HG03060 (cell line): Measurements from ENCODE around the gene MMAB.

Experiments
- ATAC-seq: cut with Tn5 transposase; IDR thresholded peaks from one replicate; pipeline ENCODE4 v1.9.1; 2021; ENCODE audit warnings: low read depth, moderate number of reproducible peaks; ENCODE audit not compliant: unreplicated experiment

The MMAB gene

GRCh38 chr12:109562871-109563270 is 10.4 kb downstream of the MMAB start:
- no peak for ATAC-seq

- no peak for ATAC-seq
These were observed 11.6 kb downstream of the MMAB start for GRCh38 chr12:109561711-109562030.

- no peak for ATAC-seq
These were observed 12.2 kb downstream of the MMAB start for GRCh38 chr12:109560867-109561710.

GRCh38 chr12:109559601-109560000 is 13.7 kb downstream of the MMAB start:
- ATAC-seq: no peak

- no peak for ATAC-seq
These were observed 14.2 kb downstream of the MMAB start for GRCh38 chr12:109559200-109559505.

GRCh38 chr12:109558374-109559199 is 14.7 kb downstream of the MMAB start:
- ATAC-seq: no peak

- no peak for ATAC-seq
These were observed 15.5 kb downstream of the MMAB start for GRCh38 chr12:109557805-109558204.

GRCh38 chr12:109557200-109557599 is 16.1 kb downstream of the MMAB start:
- no peak for ATAC-seq

GRCh38 chr12:109555431-109556315 is 17.6 kb downstream of the MMAB start:
- no peak for ATAC-seq

- ATAC-seq: no peak
These were observed 18.5 kb downstream of the MMAB start for GRCh38 chr12:109554761-109555160.

GRCh38 chr12:109553906-109554500 is 19.3 kb downstream of the MMAB start:
- no peak for ATAC-seq

- no peak for ATAC-seq
These were observed 19.8 kb downstream of the MMAB start for GRCh38 chr12:109553483-109553882.

- ATAC-seq: no peak
These were observed 20.3 kb downstream of the MMAB start for GRCh38 chr12:109552971-109553370.

GRCh38 chr12:109551108-109551507 is 22.2 kb downstream of the MMAB start:
- ATAC-seq: no peak

- ATAC-seq: no peak
These were observed 23.0 kb downstream of the MMAB start for GRCh38 chr12:109550281-109550680.

GRCh38 chr12:109549613-109550270 is 23.6 kb downstream of the MMAB start:
- ATAC-seq: no peak

GRCh38 chr12:109548258-109548657 is 25.0 kb downstream of the MMAB start:
- no peak for ATAC-seq

GRCh38 chr12:109547286-109547685 is 26.0 kb downstream of the MMAB start:
- no peak for ATAC-seq

- no peak for ATAC-seq
These were observed 27.5 kb downstream of the MMAB start for GRCh38 chr12:109545826-109546225.

GRCh38 chr12:109544955-109545531 is 28.3 kb downstream of the MMAB start:
- no peak for ATAC-seq
